Colonic mucosa (tissue), 4 donors: ENCODE results near the gene PTK7. TPM values are rescaled to one million over a fixed set of nuclear protein-coding genes. Genes with fewer than 3 reads are reported as not detected.

Experiments used
- DNase-seq: peaks from one replicate; pipeline ENCODE4 v3.0.0-alpha.2; 2020
- H3K27ac ChIP-seq: fragments of 200-600 bp; one replicate; pipeline ENCODE4 v1.8.0; 2021
- H3K27me3 ChIP-seq: fragments of 200-600 bp; one replicate; pipeline ENCODE4 v1.8.0; 2021
- H3K36me3 ChIP-seq: fragments of 200-600 bp; one replicate; pipeline ENCODE4 v1.8.0; 2021
- H3K4me1 ChIP-seq: fragments of 200-600 bp; one replicate; pipeline ENCODE4 v1.8.0; 2021; ENCODE audit warnings: mild to moderate bottlenecking
- H3K4me3 ChIP-seq: fragments of 200-600 bp; one replicate; pipeline ENCODE4 v1.8.0; 2021
- H3K9ac ChIP-seq, 2 donors: one replicate each; pipeline ENCODE4 v1.7.0; 2013; ENCODE audit warnings: control low read depth in 2 of 2, low read depth in 2 of 2, low read length in 2 of 2
- H3K9me3 ChIP-seq: fragments of 200-600 bp; one replicate; pipeline ENCODE4 v1.8.0; 2021
- intact Hi-C: fragments of 100-400 bp; cut with DNase I; formaldehyde crosslinking; loops from one replicate; pipeline ENCODE4 v1.14.1; 2022
- total RNA-seq, 2 donors: library from RNA; stranded (reverse); fragmentation: NEBNext Ultra II Directional in 1 of 2; extraction: Animal tissue kit (Norgen Biotek cat#: 25700) in 1 of 2; gene quantifications; one replicate each; pipeline ENCODE4 v1.2.1, GENCODE V29; 2021
- TF ChIP-seq, protein P1 (sequence below): fragments of 200-600 bp; IDR thresholded peaks from one replicate; pipeline ENCODE4 v1.8.0; 2022; ENCODE audit warnings: antibody characterized with exemption, mild to moderate bottlenecking
- donor health status: healthy.
- donor health status: DM: no; HTN: no; CAD: no.
- donor health status: DM: no; HTN: no; CAD: no.

The PTK7 gene
- total RNA-seq, 2 donors from 2014 or later: 15.1 to 15.9 TPM

DNA sequence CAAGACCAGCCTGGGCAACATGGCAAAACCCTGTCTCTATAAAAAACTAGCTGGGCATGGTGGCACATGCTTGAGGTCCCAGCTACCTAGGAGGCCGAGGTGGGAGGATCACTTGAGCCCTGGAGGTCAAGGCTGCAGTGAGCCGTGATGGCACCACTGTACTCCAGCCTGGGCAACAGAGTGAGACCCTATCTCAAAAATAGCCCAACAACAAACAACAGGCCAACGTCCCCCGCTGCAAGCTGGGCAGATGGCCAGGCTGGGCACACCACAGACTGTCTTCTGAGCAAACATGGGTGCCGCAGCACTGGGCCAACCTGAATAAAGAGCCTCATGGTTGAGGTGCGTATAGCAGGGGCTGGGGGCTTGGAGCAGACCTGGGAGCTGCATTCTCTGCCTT, 48.4 kb downstream of the PTK7 start:
- TF ChIP-seq, protein P1, sequence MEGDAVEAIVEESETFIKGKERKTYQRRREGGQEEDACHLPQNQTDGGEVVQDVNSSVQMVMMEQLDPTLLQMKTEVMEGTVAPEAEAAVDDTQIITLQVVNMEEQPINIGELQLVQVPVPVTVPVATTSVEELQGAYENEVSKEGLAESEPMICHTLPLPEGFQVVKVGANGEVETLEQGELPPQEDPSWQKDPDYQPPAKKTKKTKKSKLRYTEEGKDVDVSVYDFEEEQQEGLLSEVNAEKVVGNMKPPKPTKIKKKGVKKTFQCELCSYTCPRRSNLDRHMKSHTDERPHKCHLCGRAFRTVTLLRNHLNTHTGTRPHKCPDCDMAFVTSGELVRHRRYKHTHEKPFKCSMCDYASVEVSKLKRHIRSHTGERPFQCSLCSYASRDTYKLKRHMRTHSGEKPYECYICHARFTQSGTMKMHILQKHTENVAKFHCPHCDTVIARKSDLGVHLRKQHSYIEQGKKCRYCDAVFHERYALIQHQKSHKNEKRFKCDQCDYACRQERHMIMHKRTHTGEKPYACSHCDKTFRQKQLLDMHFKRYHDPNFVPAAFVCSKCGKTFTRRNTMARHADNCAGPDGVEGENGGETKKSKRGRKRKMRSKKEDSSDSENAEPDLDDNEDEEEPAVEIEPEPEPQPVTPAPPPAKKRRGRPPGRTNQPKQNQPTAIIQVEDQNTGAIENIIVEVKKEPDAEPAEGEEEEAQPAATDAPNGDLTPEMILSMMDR: no peak

DNA sequence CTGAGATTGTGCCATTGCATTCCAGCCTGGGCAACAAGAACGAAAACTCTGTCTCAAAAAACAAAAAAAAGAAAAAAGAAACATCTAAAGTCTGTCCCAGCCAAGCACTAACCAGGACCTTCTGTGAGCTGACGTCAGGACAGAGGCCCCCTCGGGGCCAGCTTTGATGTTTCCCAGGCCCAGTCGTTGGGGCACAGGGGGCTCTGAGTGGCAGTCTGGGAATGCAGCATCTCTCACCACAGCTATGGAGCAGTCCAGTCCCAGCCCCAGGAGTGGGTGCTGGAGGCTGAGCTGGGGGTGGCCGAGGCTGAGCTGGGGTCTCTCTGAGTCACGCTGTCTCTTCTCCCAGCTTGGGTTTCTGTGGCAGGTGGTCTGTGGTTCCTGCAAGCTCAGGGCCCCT, 49.0 kb downstream of the PTK7 start:
- Histone ChIP-seq H3K9ac (no peak overlapping the region), H3K36me3 (no peaks in the 10 kb centered on the region), H3K27ac (no peak overlapping the region), H3K4me3 (no peak overlapping the region), H3K4me1 (no peaks in the 10 kb centered on the region), H3K27me3 (no peaks in the 10 kb centered on the region), H3K9me3 (no peaks in the 10 kb centered on the region)
- TF ChIP-seq, protein P1: no peak
- intact Hi-C loops: loop anchor here (5.0 kb wide), 1 partner anchor 53 kb away; no protein-coding TSS in a partner anchor
- no peak for DNase-seq

More for the DNA sequence above, 48.4 kb downstream of the PTK7 start:
- Histone ChIP-seq H3K9ac (no peak overlapping the region), H3K27me3 (no peaks in the 10 kb centered on the region), H3K4me1 (no peaks in the 10 kb centered on the region), H3K36me3 (no peaks in the 10 kb centered on the region), H3K27ac (no peak overlapping the region), H3K4me3 (no peak overlapping the region), H3K9me3 (no peaks in the 10 kb centered on the region)
- intact Hi-C loops: no loop called here
- DNase-seq: no peak

DNA sequence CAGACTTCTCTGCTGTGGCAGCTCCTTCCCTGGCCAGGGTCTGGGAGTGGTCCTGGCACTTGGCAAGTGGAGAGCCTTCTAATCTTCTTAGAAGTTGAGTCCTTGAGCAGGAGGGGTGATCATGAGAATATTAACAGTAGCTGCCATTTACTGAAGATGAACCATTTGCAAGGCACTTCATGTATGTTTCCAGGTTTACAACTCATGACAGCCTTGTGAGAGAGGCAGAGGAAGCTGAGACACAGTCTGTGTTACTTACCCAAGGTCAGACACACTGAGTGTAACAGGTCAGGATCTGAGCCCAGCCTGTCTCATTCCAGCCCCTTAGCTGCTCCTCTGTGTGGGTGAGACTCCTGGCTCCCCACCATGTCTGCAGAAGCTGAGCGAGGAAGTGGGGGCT, 49.4 kb downstream of the PTK7 start:
- TF ChIP-seq, protein P1: no peak
- Histone ChIP-seq H3K36me3 (no peaks in the 10 kb centered on the region), H3K27ac (no peak overlapping the region), H3K9ac (no peak overlapping the region), H3K4me3 (no peak overlapping the region), H3K4me1 (no peaks in the 10 kb centered on the region), H3K27me3 (no peaks in the 10 kb centered on the region), H3K9me3 (no peaks in the 10 kb centered on the region)
- no peak for DNase-seq
- intact Hi-C loops: loop anchor here (5.0 kb wide), 1 partner anchor 53 kb away; no protein-coding TSS in a partner anchor

DNA sequence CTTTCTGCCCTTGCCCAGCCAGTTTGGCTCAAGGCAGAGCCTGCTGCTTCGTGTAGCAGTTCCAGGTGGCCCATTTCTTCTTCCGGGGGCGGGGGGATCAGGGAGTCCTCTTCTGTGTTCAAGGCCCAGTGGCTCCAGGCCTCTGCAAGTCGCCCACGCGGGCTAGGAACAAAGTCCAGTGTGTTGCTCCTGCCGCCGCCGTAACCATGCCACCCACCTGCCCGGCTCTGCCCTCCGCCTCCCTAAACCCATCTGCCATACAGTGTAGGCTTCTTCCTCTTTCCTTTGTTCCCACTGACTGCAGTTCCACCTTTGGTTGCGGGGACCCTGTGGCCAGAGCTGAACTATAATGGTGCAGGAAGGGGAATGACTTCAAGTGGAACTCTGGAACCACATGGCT, 51.1 kb downstream of the PTK7 start:
- no peak for DNase-seq
- H3K36me3 ChIP-seq: no peaks in the 10 kb centered on the region
- no peaks in the 10 kb centered on the region for H3K4me1 ChIP-seq

DNA sequence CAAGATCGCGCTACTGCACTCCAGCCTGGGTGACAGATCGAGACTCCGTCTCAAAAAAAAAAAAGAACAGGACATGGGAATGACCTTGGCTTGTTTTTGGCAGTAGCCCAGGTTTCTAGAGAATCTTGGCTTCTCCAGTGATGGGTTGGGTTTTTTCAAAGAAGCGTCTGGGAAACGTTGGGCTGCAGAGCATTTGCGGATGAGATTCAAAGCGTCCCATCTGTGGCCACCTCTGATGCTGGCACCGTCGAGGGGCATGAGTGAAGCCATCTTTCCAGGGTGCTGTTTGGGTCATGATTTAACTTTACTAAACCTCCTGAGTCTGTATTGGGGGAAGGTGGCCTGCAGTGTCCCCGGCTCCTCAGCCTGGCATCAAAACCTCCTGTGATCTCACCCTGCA, 51.8 kb downstream of the PTK7 start:
- Histone ChIP-seq H3K27me3 (no peaks in the 10 kb centered on the region), H3K4me3 (no peak overlapping the region), H3K9me3 (no peaks in the 10 kb centered on the region), H3K9ac (no peak overlapping the region), H3K27ac (no peak overlapping the region), H3K36me3 (no peaks in the 10 kb centered on the region), H3K4me1 (no peaks in the 10 kb centered on the region)
- intact Hi-C loops: loop anchor here (5.0 kb wide), 1 partner anchor 56 kb away; no protein-coding TSS in a partner anchor
- no peak for DNase-seq
- TF ChIP-seq, protein P1: no peak

More for the DNA sequence above, 51.1 kb downstream of the PTK7 start:
- Histone ChIP-seq H3K27me3 (no peaks in the 10 kb centered on the region), H3K9ac (no peak overlapping the region), H3K9me3 (no peaks in the 10 kb centered on the region), H3K4me3 (no peak overlapping the region), H3K27ac (no peak overlapping the region)
- intact Hi-C loops: loop anchor here (5.0 kb wide), 1 partner anchor 55 kb away; no protein-coding TSS in a partner anchor
- TF ChIP-seq, protein P1: no peak
